Mucosa of rectum (tissue), 2 donors: ENCODE results near the gene MMP3.

Source experiments
- H3K27ac ChIP-seq, 2 donors: one replicate each; pipeline ENCODE4 v1.7.0; 2013; ENCODE audit warnings: inconsistent platforms in 2 of 2, low read depth in 2 of 2, low read length in 2 of 2
- H3K27me3 ChIP-seq, 2 donors: one replicate each; pipeline ENCODE4 v1.7.0; 2013; ENCODE audit warnings: low read length in 2 of 2; ENCODE audit not compliant: control insufficient read depth in 2 of 2, insufficient read depth in 2 of 2
- H3K36me3 ChIP-seq, 2 donors: one replicate each; pipeline ENCODE4 v1.7.0; 2013; ENCODE audit warnings: low read length in 2 of 2; ENCODE audit not compliant: control insufficient read depth in 2 of 2, insufficient read depth in 2 of 2
- H3K4me1 ChIP-seq, 2 donors: one replicate each; pipeline ENCODE4 v1.7.0; 2013; ENCODE audit warnings: low read length in 2 of 2, mild to moderate bottlenecking in 1 of 2; ENCODE audit not compliant: control insufficient read depth in 2 of 2, insufficient read depth in 2 of 2
- H3K4me3 ChIP-seq, 2 donors: one replicate each; pipeline ENCODE4 v1.7.0; 2013; ENCODE audit warnings: low read length in 2 of 2
- H3K9ac ChIP-seq, 2 donors: one replicate each; pipeline ENCODE4 v1.7.0; 2013; ENCODE audit warnings: low read length in 2 of 2, low read depth in 1 of 2, mild to moderate bottlenecking in 1 of 2
- H3K9me3 ChIP-seq, 2 donors: one replicate each; pipeline ENCODE4 v1.7.0; 2013; ENCODE audit warnings: low read length in 2 of 2; ENCODE audit not compliant: control insufficient read depth in 2 of 2
- donor health status: healthy.
- donor health status: Normal muscosa, but diverticular disease.

Gene MMP3

DNA sequence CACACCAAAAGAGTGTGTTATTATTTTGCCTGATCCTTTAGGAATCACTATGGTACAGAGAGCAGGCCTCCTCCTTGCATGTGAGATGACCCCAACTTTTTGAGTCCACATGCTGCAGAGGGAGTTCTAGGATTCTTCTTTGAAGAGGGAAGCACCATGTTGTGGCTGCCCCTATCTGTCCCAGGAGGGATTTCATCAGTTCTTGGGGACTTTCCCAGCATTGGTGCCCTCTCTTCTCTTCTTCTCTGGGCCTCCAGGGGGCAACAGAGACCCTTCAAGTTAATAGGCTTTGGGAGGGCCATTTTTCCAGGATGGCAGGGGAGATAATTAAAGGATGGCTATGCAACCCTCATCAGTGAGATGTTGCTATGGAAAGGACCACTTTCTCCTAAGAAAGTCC, 49.0 kb downstream of the MMP3 start:
- Histone ChIP-seq H3K36me3 (no peaks in the 10 kb centered on the region), H3K4me1 (peaks cover 4 to 14% of the 10 kb centered on the region in 2 donors), H3K9me3 (no peaks in the 10 kb centered on the region), H3K9ac (no peak overlapping the region), H3K4me3 (no peak overlapping the region), H3K27ac (no peak overlapping the region), H3K27me3 (no peaks in the 10 kb centered on the region)

DNA sequence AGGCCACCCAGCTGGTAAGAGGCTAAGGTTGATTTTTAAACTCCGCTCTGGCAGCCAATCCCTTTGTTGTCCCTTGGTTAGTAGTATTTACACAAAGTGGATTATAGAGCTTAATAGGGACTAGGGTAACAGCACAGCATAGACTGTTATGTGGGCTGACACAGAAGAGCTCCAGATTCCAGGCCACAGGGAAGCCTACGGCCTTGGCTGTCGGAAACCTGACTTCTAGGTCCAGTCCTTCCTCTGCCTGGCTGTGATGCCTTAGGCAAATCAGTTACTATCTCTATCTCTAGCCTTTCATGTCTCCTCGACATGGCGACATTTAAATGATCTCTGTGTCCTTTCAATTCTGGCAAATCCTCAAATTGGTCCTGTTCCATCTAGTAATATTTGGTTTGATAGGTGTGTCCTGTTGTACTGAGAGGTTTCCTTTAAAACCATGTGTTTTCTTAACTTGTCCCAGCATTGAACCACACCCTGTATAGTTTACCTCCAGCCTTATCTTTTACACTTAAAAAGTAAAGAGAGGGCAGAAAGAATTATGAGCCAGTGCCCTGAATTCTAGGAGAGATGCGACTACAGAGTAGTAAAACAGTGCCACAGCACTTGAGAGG, 49.6 kb downstream of the MMP3 start:
- H3K27me3 ChIP-seq, result no peaks in the 10 kb centered on the region
- H3K9ac ChIP-seq, result no peak overlapping the region
- H3K4me1 ChIP-seq, result peaks cover 4 to 14% of the 10 kb centered on the region in 2 donors

DNA sequence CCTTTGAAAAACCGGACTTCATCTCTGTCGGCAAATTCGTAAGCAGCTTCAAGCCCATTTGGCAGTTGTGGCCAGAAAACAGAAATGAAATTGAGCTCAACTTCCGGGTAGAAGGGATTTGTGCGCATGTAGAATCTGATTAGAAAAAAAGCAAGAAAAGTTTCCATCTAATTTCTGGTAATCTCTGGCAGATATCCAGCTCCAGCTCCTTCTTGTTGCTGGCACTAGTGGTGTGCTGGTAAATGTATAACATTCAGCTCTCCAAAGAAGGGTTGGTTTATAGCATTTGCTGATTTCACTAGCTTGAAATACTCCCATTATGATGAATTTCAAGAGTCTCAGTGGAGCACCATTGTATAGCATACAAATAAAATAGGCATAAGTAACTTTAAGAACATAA, 50.8 kb downstream of the MMP3 start:
- Histone ChIP-seq H3K27ac (no peak overlapping the region), H3K4me3 (no peak overlapping the region), H3K9me3 (no peaks in the 10 kb centered on the region), H3K9ac (no peak overlapping the region), H3K36me3 (no peaks in the 10 kb centered on the region), H3K27me3 (no peaks in the 10 kb centered on the region), H3K4me1 (peaks cover 4 to 14% of the 10 kb centered on the region in 2 donors)

More for the DNA sequence above, 49.6 kb downstream of the MMP3 start:
- Histone ChIP-seq H3K27ac (peak overlapping the region in 1 of 2 donors; percentile 13), H3K4me3 (no peak overlapping the region), H3K9me3 (no peaks in the 10 kb centered on the region), H3K36me3 (no peaks in the 10 kb centered on the region)

DNA sequence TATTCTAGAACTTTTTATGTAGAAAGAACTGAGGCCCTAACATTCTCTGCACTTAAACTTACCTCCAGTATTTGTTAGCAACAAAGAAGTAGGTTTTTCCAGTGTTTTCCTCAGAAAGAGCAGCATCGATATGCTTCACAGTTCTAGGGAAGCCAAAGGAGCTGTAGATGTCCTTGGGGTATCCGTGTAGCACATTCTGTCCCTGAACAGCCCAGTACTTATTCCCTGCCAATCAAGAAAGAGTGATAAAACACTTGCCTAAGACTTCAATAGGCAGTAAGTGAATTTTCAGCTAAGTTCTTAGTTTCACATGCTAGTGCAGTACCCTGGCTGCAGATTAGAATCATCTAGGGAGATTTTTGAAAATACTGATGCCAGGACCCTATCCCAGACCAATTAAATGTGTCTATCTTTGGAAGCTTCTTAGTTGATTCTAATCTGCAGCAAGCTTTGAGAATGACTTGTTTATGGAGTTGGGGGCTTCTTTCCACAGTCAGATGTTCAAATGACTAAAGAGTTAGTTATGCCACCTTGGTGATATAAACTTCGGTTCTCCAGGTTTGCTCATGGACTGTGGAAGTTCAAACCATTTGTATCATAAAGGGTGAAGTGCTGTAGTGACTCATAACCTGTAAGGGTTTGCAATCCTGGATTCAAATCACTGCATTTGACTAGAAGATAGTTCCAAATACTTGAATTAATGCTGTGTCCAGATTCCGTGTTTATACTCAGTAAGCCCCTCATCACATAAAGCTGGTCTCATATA, 52.0 kb downstream of the MMP3 start:
- Histone ChIP-seq H3K27ac (no peak overlapping the region), H3K9ac (no peak overlapping the region), H3K27me3 (no peaks in the 10 kb centered on the region), H3K36me3 (no peaks in the 10 kb centered on the region), H3K4me3 (no peak overlapping the region), H3K4me1 (peaks cover 4 to 14% of the 10 kb centered on the region in 2 donors), H3K9me3 (no peaks in the 10 kb centered on the region)

DNA sequence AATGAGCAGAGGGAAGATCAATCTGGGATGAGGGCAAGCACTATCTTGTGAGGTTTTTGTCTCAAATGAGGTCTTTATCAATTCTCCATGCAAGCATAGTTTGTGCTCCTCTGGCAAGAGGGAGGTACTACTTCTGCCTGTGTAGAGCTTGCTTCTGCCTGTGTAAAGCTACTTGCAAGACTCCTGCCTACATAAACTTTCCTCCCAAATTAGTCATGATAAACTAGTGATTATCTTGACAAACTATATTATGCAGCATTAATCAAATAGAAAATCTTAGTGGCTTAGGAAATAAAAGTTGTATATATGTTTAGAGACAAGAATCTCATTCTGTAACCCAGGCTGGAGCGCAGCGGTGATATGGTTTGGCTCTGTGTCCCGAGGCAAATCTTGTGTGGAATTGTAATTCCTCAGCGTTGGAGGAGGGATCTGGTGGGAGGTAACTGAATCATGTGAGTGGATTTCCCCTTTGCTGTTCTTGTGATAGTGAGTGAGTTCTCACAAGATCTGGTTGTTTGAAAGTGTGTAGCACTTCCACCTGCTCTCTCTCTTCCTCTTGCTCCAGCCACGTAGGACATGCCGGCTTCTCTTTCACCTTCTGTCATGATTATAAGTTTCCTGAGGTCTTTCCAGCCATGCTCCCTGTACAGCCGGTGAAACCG, 54.9 kb downstream of the MMP3 start:
- Histone ChIP-seq H3K9me3 (no peaks in the 10 kb centered on the region), H3K27ac (no peak overlapping the region), H3K4me3 (no peak overlapping the region), H3K36me3 (no peaks in the 10 kb centered on the region), H3K9ac (no peak overlapping the region), H3K4me1 (peaks cover under 1 to 1% of the 10 kb centered on the region in 2 donors), H3K27me3 (no peaks in the 10 kb centered on the region)
